Measurements from ENCODE around the gene KRT14.
"Not testable (repeated sequence)": the region's sequence is repeated elsewhere in the genome, so short reads cannot be mapped to it uniquely, and the experiment has no call there.

Gene KRT14

DNA sequence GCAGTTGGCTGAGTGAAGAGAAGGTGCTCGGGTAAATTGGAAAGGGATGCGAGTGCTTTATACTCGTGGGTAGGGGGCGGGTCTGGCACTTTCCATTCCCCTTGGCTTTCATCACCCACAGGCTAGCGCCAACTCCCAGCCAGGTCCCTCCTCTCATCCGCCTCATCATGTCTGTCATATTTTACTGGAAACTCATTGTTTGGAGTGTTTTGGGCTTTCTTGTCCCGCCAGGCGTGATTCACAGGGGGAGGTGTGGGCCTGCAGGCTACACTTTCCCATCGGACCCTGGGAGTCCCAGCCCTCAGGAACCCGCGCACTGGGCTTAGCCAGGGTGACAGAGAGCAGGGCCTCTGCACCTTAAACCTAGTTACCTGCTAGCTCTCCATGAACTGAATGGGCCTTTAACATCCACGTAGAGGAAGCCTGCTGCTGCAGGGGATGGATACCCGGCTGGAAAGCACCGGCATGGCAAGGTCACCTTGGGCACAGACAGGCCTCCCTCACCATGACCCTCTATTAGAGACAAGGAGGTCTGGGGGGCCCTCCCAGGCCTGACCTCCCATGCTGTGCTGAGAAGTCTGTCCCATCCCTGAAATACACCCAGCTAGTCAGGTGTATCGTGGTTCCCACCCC lies at the start of gene KRT14:
Gene KRT14 (minus strand): TSS at position 33 of the 633 bp plus-strand sequence. CDS start 61 bp downstream, outside the sequence.
- no peak for DNase-seq (ENCODE audit: low read depth)

DNA sequence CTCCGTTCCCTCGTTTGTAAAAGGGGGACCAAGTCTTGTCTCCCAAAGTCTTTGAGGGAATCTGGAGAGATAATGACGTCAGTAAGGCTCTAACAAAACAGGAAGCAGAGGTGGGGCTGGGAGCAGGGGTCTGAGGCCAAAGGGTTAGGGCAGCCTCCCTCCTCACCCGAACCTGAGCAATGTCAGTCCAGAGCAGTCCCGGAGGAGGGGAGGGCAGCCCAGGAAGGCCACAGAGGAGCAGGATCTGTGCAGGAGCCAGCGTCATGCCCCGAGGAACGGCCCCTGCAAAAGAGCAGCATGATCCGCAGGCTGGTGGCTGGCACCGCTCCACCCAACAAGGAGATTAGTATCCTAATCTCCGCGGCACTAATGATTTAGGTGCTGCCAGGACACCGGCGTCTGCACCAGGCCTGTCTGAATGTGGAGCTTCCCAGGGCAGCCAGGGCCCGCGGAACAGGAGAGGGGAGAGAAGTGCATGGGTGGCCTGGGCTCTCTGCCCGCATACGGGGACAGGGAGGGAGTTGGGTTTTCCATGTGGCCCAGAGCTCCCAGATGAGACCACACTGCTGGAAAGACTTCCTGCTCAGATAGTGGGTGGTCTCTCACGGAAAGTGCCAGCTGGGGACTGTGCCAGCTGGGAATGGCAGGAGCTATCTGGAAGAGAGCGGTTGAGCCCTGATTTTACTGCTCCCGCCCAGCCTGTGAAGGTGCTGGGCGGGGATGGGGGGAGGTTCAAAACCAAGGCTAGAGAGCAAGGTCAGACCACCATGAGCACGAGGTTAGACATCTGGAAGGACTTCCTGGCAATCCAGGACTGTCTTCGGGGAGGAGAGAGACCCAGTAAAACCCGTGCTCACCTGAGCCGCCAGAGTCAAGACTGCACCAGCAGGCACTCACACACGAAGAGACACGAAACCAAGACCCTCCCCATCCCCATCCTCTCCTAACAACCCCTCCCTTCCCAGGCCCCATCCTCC lies 48.7 kb upstream of the KRT14 start:
- DNase-seq (ENCODE audit: low read depth): no peak

DNA sequence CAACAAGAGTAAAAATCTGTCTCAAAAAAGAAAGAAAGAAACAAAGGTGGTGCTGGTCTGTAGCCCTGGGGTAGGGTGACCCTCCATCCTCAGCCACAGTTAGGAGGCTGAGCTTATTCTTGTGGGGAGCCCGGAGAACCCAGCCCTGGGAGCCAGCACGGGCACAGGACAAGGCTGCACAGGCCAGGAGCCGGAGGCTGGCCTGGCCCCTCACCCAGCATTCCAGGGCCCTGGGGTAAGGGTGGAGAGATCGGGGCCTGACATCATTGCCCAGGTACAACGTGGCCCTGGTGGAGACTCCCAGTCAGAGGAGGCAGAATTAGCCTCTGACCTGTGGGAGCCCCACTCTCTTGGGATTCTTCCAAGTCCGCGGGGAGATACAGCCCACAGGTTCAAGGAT lies 47.9 kb upstream of the KRT14 start:
- DNase-seq (ENCODE audit: low read depth): no peak

DNA sequence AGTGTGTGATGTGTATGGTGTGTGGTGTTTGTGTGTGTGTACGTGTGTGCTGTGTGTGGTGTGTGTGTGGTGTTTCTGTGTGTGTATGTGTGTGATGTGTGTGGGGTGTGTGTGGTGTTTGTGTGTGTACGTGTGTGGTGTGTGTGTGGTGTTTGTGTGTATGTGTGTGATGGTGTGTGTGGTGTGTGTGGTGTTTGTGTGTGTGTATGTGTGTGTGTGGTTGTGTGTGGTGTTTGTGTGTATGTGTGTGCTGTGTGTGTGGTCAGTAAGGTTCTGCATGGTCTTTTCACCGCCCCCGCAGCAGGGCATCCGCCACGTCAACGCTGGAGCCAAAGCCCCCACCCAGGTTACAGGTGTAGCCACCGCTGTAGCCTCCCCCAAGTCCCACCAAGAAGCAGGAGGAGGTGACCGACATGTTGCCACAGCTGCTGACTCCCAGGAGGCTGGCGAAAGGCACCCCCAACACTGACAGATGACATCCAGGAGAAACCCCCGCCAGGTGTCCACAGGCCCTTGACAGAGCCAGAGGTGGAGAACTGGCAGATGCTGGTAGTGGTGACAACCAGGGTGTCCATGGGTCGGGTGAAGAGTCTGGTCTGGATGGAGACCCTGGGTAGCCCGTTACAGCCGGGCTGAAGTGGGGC lies 47.0 kb upstream of the KRT14 start:
- no peak for DNase-seq (ENCODE audit: low read depth)

DNA sequence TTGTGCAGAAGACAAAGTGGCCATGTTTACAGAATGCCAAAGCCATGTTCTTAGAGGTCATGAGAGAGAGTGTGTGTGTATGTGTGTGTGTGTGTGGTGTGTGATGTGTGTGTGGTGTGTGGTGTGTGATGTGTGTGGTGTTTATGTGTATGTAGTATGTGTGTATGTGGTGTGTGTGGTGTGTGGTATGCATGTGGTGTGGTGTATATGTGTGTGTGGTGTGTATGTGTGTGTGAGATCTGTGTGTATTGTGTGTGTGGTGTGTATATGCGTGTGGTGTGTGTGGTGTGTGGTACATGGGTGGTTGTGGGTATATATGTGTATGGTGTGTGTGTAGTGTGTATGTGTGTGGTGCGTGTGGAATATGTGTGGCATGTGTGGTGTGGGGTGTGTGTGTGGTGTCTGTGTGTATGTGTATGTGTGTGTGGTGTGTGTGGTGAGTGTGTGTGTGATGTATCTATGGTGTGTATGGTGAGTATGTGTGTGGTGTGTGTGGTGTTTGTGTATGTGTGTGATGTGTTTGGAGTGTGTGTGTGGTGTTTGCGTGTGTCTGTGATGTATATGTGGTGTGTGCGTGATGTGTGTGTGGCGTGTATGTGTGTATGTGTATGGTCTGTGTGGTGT lies 45.9 kb upstream of the KRT14 start:
- DNase-seq (ENCODE audit: low read depth): no peak

DNA sequence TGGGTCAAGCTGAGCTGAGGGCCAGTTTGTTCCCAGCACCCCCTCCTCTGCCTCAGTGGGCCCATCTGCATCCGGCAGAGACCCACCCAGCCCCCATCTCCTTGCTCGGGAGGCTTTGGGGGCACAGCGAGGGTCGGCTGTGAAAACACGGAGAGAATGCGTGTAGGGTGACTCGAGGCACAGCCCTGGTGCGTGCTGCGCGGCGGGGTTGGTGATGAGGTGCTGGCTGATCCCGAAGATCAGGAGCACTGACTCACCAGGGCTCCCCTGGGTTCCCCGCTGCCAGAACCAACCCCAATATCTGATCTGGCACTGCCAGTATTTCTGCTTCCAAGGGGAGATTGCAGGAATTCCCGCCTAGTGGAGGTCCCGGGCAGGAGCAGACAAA lies 45.2 kb upstream of the KRT14 start:
- no peak for DNase-seq (ENCODE audit: low read depth)

DNA sequence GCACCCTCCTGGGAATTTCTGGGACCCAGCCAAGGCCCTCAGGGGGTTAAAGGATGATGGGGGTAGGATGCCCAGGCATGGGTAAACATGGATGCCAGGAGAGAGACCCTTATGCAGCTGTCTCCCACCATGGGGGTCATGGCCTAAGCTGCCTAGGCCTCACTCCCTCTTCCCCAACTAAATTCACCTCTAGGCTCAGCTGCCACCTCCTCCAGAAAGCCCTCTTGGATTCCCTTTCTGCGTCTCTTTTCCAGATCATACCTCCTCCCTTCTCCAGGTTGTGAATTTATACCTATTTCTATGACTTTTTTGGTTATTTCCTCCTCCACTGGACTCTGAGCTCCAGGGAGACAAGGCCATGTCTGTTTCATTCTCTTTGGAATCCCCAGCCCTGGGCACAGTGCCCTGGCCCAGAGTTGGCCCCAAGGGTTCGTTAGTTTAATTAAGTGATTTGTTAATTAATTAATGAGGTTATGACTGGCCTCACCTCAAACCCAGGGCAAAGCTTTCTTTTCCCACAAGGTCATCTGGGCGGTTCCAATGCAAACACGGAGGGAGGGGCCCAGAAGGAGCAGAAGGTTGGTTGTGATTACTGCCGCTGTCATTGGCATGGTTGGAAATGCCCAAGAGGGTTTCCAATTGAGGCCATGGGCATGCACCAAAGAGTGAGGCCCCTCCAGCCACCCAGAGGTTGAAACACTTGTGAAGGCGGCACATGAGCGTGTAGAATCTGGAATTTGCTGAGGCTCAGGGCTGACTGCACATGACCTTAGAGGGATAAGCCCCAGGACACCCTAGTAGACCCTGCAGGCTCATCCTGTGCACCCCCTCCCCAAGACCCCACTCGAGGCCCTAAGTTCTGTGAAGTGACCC lies 44.6 kb upstream of the KRT14 start:
- DNase-seq (ENCODE audit: low read depth): no peak

DNA sequence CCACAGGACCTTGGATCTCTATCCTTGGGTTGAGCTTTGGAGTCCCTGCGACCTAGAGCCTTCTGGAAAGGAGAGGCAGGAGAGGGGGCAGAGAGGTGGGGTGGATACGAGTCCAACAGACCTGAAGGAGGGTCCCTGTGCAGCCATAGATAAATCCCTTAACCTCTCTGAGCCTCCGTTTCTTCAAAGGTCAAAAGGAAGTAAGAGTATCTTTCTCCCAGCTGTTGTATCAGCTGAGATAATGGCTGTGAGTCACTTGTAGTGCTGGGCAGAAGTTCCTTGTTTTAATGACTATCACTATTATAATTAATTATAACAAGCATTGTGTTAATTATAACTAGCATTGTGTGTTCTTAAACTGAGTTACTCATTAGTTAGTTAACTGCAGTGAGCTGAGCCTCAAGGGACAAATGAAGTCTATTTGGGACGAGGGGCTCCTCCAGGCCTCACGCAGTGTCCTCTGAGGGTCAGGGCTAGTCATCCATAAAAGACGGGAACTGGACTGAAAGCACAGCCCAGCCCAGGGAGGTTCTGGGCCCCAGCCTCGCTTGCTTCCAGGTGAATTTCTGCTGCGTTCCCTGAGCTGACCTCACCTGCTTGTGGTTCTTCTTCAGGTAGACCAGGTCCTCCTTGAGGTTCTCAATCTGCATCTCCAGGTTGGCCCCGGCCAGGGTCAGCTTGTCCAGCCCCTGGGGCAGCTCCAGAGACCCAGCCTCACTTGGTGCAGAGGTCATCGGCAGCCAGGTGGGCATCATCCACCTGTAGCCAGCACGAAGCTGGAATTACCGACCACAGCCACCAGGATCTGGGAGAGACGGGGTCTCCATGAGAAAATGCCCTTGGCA lies 43.4 kb upstream of the KRT14 start:
- no peak for DNase-seq (ENCODE audit: low read depth)

DNA sequence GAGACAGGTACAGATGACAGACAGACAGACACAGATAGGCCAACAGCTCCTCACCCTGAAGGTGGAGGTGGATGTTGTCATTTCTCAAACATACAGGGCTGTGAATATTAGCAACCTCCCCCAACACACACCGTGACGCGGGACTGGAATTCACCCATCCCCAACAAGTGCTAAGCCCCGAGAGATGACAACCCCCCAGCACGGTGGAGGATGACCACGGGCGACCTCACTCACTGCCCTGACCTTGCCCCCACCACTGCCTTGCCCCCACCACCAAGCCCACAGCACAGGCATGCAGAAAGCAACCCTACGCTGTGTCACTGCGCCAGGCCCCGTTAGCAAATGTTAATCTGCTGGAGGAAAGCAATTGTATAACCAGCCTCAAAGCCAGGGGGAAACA lies 42.6 kb upstream of the KRT14 start:
- no peak for DNase-seq (ENCODE audit: low read depth)

DNA sequence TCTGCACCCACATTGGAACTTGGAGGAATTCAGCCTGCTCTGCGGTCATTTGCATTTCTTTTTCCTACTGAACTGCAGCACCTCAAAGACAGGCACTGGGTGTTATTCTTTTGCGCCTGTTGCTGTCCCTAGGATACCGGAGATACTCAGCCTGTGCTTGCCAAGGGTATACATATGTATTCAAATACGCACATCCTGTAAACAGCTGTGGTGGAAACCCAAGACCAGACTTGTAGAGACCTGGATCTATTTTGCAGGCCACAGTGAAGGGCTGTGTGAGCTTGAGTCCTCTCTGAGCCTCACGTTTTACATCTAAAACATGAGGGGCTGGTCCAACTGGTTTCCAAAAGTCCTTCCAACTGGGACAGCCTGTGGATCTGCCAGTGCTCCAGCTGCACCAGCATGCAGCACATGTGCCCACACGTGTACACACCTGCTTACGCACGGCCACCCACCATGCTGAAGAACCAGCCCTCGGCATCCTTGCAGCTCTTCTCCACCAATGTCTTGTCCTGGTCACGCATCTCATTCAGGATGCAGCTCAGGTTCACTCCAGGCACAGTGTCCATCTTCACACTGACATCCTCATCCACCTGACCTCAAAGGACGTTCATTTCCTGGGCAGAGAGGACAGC lies 42.0 kb upstream of the KRT14 start:
- not testable (repeated sequence) for DNase-seq (ENCODE audit: low read depth)

DNA sequence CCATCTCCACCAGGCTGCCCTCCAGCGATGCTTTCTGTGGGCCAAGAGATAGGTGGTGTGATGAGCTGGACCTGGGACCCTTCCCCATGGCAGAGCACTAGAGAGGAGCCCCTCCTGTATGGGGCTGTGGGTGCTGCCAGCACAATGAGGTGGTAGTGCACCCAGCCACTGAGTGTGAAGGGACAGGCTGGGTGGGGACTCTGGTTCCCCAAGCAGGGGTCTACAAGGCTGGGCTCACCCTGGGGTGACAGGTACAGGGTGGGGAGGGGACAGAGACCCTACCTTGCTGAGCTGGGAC lies 41.3 kb upstream of the KRT14 start:
- not testable (repeated sequence) for DNase-seq (ENCODE audit: low read depth)

DNA sequence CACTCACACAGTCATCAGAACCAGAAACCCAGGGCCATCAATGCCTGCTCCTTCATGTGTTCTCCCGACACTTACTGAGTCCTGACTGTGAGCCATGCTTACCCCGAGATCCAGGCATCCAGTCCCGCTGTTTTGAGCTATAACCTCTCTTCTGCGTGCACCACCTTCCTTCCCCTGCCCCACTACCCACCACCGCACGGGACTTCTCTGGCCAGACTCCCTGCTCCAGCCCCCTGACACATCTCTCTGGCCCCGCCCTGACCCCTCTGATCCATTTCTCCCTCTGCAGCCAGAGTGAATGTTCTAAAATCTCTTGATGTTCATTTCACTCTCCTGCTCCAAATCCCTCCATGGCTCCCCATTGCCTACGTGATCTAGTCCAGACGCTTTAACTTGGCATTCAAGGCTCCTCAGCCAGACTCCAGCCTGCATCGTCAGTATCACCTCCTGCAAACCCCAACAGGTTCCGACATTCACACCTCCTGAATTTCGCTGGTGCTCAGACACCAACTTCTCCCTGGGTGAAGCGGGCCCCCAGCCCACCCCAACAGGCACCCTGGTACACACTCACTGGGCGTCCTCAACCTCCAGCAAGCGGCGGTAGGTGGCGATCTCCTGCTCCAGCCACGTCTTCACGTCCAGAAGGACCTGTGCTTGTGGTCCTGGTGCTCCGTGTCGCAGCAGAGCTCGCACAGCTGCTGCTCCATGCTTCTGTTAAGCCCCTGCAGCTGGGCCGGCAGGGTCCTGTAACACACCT lies 40.8 kb upstream of the KRT14 start:
- DNase-seq (ENCODE audit: low read depth): no peak

DNA sequence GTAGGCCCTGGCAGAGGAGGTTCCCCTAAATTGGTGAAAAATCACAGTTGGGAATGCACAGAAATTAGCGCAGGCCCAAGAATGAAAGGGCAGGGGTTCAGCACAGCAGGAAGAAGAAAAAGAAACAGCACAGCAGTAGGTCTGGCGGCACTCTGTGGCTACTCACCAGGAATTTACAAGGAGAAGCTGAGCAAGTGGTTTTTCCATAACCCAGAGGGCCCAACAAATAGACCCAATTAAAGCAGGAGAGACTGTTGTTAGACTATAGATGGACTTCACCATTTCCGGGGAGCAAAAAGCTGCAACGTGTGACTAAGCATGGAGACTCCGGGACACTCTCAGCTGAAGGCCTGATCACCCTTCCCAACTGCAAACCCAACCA lies 40.2 kb upstream of the KRT14 start:
- DNase-seq (ENCODE audit: low read depth): not testable (repeated sequence)

DNA sequence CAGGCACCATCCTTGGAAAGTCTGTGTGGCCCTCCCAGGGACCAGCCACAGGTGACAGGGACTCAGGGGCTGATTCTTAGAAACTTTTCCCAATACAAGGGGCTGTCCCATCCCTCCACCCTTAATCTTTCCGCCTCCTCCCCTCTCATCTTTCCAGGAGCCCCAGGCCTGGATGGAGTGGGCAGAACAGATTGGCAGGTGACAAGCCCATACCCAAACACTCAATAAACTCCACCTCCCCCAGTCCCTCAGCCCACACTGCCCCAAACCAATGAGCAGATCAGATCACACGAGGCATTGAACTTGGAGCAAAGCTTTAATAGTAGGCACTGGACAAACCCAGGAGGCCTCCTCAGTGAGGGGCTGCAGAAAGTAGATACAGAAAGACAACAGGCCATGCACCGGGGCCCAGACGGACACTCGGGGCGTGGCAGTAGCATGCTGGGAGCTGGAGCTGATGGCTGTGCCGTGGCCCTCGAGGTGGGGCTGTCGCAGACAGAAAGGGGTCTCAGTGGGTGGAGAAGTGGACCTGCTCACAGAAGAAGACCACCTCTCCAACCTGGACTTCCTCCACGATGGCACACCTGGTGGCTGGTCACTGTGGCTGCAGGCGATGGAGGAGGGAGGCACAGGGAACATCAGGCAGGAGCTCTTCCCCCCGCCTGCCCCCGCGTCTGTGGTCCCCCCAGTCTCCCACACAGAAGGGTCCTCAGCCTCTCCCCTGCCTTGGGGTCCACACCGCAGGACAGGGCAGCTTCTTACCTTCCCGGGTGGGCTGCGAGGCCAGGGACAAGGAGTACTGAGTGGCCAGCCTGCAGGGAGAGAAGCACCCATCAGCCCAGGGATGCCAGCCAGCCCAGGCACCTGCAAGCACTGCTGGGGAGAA lies 39.6 kb upstream of the KRT14 start:
- DNase-seq (ENCODE audit: low read depth): not testable (repeated sequence)

DNA sequence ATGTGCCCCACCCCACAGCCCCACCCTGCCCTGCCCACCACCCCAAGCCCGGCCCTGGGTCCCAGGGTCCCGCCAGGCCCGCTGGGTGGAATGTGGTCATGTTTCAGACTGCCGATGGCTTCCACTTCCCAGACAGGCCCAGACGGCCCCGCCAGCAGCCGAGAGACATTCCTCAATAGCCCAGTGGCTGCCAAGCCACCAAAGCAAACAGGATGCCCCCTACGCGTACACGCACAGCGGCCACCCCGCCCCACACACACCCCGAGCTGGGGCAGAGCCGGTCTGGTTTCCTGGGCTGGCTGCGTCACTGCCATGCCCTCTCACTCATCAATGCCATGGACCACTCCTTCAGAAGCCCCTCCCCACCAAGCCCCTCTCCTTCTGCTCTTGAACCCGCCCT lies 38.9 kb upstream of the KRT14 start:
- no peak for DNase-seq (ENCODE audit: low read depth)

DNA sequence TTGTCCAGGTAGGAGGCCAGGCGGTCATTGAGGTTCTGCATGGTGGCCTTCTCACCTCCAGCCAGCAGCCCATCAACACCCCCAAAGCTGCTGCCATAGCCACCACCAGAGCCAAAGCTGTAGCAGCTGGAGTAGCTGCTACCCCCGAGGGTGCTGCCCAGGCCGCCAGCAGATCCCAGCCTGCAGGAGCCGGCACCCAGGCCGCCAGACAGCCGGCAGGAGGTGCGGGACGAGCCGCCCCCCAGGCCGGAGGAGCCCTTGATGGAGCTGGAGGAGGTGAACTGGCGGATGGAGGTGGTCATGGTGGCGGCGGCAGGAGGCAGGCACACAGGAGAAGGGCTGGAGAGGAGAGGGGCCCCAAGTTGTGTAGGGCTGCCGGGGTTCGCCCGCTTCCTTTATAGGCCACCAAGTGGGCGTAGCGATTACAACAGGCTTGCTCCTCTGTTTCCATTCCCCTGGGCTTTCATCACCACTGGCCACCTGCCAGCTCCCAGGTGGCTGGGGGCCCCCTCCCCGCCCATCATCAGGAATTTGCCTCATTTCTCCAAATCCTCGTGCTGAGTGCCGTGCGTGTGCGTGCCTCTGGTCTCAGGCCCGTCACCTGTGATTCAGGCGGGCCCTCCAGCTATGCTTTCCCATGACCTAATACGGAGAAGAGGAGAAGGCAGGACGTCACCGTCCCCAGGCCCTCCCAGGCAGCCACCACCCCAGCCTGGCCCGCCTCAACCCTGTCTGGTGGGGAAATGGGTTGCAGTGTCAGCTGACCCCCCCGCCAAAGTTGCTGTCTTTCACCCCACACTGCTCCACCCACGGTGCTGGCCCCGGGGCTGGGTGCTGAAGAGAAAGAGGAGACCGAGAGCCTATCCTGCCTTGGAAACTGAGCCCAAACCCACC lies 37.8 kb upstream of the KRT14 start, which contains the start of gene KRT17:
Gene KRT17 (minus strand): TSS at position 368 of the 894 bp plus-strand sequence. CDS start 66 bp downstream, at position 302.
- DNase-seq (ENCODE audit: low read depth): no peak

DNA sequence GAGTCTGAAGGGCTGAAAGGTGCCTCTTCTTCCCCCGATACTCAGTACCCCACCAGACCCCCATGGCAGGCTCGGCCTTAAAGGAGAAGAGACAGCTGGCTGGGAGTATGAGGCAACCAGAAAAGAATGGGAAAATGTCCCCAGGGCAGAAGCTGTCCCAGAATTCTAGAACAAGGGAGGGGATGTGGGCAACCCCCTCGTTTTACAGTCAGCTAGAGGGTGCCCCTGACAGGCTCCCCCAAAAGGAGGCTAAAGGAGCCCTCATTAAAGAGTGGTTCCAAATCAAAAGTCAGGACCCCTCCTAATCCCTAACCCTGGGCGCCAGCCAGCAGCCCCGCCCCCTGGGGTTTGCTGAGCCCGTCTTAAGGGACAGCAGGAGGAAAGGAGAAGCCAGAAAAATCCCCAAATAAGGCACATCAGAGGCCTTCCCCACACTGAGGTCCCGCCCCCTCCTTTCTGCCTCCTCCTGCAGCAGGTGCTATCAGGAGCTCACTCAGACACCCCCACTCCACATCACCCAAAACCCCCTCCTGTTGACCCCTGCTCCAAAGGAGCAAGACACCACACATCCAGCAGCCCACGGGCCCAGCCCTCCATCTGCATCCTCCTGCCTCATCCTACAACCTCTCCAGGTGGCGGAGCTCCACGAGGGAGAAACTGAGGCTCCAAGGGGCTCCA lies 36.6 kb upstream of the KRT14 start:
- not testable (repeated sequence) for DNase-seq (ENCODE audit: low read depth)
